H1 (cell line): ENCODE results near the gene IL17REL. TPM values are rescaled to one million over a fixed set of nuclear protein-coding genes. Genes with fewer than 3 reads are reported as not detected.

ENCODE experiments used
- CTCF ChIA-PET: fragments of 300-600 bp; sonication (Branson Sonifier 250); formaldehyde crosslinking; loops from one replicate; lab custom pipeline; 2021; ENCODE audit not compliant: partially characterized antibody; lab: Charles Lee
- POLR2A ChIA-PET: fragments of 300-600 bp; sonication (Branson Sonifier 250); formaldehyde crosslinking; loops from one replicate; lab custom pipeline; 2021; ENCODE audit warnings: inconsistent platforms; ENCODE audit not compliant: partially characterized antibody; lab: Charles Lee
- DNase-seq, 2 experiments: peaks; one replicate each; pipeline versions ENCODE4 v3.0.0 to v3.0.0-alpha.2; 2010 to 2022; ENCODE audit warnings: low spot score in 2 of 2, low read depth in 1 of 2, mixed read lengths in 1 of 2
- FAIRE-seq: peaks from 2 replicates; lab custom pipeline; 2011; peaks lifted over from hg19 to GRCh38; lab: Jason Lieb, UNC
- H2AFZ ChIP-seq: 2 replicates; pipeline ENCODE4 v1.8.1; 2012; ENCODE audit warnings: low read length, inconsistent platforms
- H2AK5ac ChIP-seq: 2 replicates; pipeline ENCODE4 v1.6.1; 2013; ENCODE audit warnings: low read depth, low read length
- H2BK120ac ChIP-seq: replicated peaks from 2 replicates; pipeline ENCODE3; 2013; ENCODE audit warnings: low read depth, low read length, inconsistent platforms
- H2BK12ac ChIP-seq: 2 replicates; pipeline ENCODE4 v1.6.1; 2013; ENCODE audit warnings: low read depth, low read length
- H2BK15ac ChIP-seq: 2 replicates; pipeline ENCODE4 v1.6.1; 2013; ENCODE audit warnings: low read length
- H2BK20ac ChIP-seq: 2 replicates; pipeline ENCODE4 v1.6.1; 2013; ENCODE audit warnings: low read length
- H2BK5ac ChIP-seq: 2 replicates; pipeline ENCODE4 v1.6.1; 2013; ENCODE audit warnings: low read depth, low read length
- H3K14ac ChIP-seq: 2 replicates; pipeline ENCODE4 v1.6.1; 2013; ENCODE audit warnings: inconsistent platforms; ENCODE audit not compliant: insufficient read length
- H3K18ac ChIP-seq: 2 replicates; pipeline ENCODE4 v1.6.1; 2013; ENCODE audit warnings: low read length; ENCODE audit errors: extremely low read depth
- H3K23ac ChIP-seq: 2 replicates; pipeline ENCODE4 v1.6.1; 2013; ENCODE audit warnings: inconsistent platforms; ENCODE audit not compliant: insufficient read length
- H3K23me2 ChIP-seq: 2 replicates; pipeline ENCODE4 v1.6.1; 2013; ENCODE audit warnings: low read depth, low read length
- H3K27ac ChIP-seq: 2 replicates; pipeline ENCODE4 v1.6.1; 2011; ENCODE audit warnings: low read depth, low read length, inconsistent platforms
- H3K27me3 ChIP-seq, 4 experiments: replicated peaks in 1 of 4; 1 replicate in 1 of 4; 2 replicates in 3 of 4; pipeline versions ENCODE4 v1.6.1 to v1.8.1; 2011 to 2013; ENCODE audit warnings: low read length in 3 of 4, mild to moderate bottlenecking in 3 of 4, inconsistent platforms in 2 of 4, mixed read lengths in 2 of 4, moderate library complexity in 1 of 4; ENCODE audit not compliant: control insufficient read depth in 3 of 4, insufficient read depth in 3 of 4; ENCODE audit errors: extremely low read depth in 1 of 4
- H3K36me3 ChIP-seq, 4 experiments: 2 replicates each; pipeline versions ENCODE4 v1.6.1 to v1.8.1; 2011 to 2013; ENCODE audit warnings: mild to moderate bottlenecking in 4 of 4, low read length in 3 of 4, moderate library complexity in 2 of 4, control low read depth in 1 of 4, inconsistent platforms in 1 of 4; ENCODE audit not compliant: insufficient read depth in 4 of 4, control insufficient read depth in 2 of 4
- H3K4ac ChIP-seq: replicated peaks from 2 replicates; pipeline ENCODE3; 2013; ENCODE audit warnings: low read length, low read depth, mixed read lengths, inconsistent platforms; ENCODE audit not compliant: insufficient read length
- H3K4me1 ChIP-seq, 4 experiments: replicated peaks in 1 of 4; 1 replicate in 1 of 4; 2 replicates in 3 of 4; pipeline versions ENCODE4 v1.6.1 to v1.8.1; 2011 to 2013; ENCODE audit warnings: low read length in 3 of 4, inconsistent platforms in 2 of 4, mixed read lengths in 1 of 4; ENCODE audit not compliant: insufficient read depth in 4 of 4, control insufficient read depth in 3 of 4
- H3K4me2 ChIP-seq, 2 experiments: 2 replicates each; pipeline versions ENCODE4 v1.6.1 to v1.8.1; 2011 to 2013; ENCODE audit warnings: low read depth in 2 of 2, low read length in 2 of 2, control low read depth in 1 of 2, inconsistent platforms in 1 of 2, mild to moderate bottlenecking in 1 of 2; ENCODE audit not compliant: insufficient read depth in 1 of 2
- H3K4me3 ChIP-seq, 4 experiments: fragments of 200-600, 300-600 bp in 1 of 4; sonication (generic), shearing (Covaris generic), sonication (Bioruptor Twin) in 1 of 4; 2 replicates each; pipeline versions ENCODE4 v1.5.1 to v1.8.1; 2011 to 2016; ENCODE audit warnings: low read length in 4 of 4, low read depth in 3 of 4, control low read depth in 2 of 4, inconsistent platforms in 2 of 4, mild to moderate bottlenecking in 2 of 4, mixed read lengths in 1 of 4, moderate library complexity in 1 of 4; ENCODE audit not compliant: insufficient read depth in 2 of 4; ENCODE audit errors: extremely low read depth in 1 of 4
- H3K56ac ChIP-seq: replicated peaks from 2 replicates; pipeline ENCODE3; 2013; ENCODE audit warnings: low read depth, mild to moderate bottlenecking, mixed read lengths, low read length, inconsistent platforms; ENCODE audit not compliant: insufficient read length
- H3K79me1 ChIP-seq: 2 replicates; pipeline ENCODE4 v1.6.1; 2013; ENCODE audit warnings: low read depth, low read length, control low read depth
- H3K79me2 ChIP-seq, 2 experiments: 2 replicates each; pipeline versions ENCODE4 v1.6.1 to v1.8.1; 2012 to 2013; ENCODE audit warnings: low read length in 2 of 2, mild to moderate bottlenecking in 2 of 2, inconsistent platforms in 1 of 2; ENCODE audit not compliant: insufficient read depth in 2 of 2, control insufficient read depth in 1 of 2
- H3K9ac ChIP-seq, 4 experiments: replicated peaks in 1 of 4; 1 replicate in 1 of 4; 2 replicates in 3 of 4; pipeline versions ENCODE4 v1.6.1 to v1.8.1; 2011 to 2013; ENCODE audit warnings: low read depth in 3 of 4, low read length in 3 of 4, control low read depth in 2 of 4, mild to moderate bottlenecking in 2 of 4, moderate library complexity in 2 of 4, inconsistent platforms in 1 of 4; ENCODE audit errors: extremely low read depth in 1 of 4
- H3K9me3 ChIP-seq, 2 experiments: 2 replicates each; pipeline versions ENCODE4 v1.6.1 to v1.8.1; 2012 to 2013; ENCODE audit warnings: mild to moderate bottlenecking in 2 of 2, moderate library complexity in 2 of 2, control low read depth in 1 of 2, inconsistent platforms in 1 of 2, low read depth in 1 of 2, low read length in 1 of 2, mixed read lengths in 1 of 2; ENCODE audit not compliant: insufficient read depth in 2 of 2
- H4K20me1 ChIP-seq, 2 experiments: replicated peaks in 1 of 2; 2 replicates each; pipeline versions ENCODE3 to v1.8.1; 2011 to 2013; ENCODE audit warnings: inconsistent platforms in 2 of 2, low read length in 2 of 2, mild to moderate bottlenecking in 1 of 2; ENCODE audit not compliant: insufficient read depth in 2 of 2, control insufficient read depth in 1 of 2
- H4K5ac ChIP-seq: 2 replicates; pipeline ENCODE4 v1.6.1; 2013; ENCODE audit warnings: low read length, low read depth, mixed read lengths, inconsistent platforms; ENCODE audit not compliant: insufficient read length
- H4K8ac ChIP-seq: 2 replicates; pipeline ENCODE4 v1.8.0; 2013; ENCODE audit warnings: mild to moderate bottlenecking, moderate library complexity, low read length, inconsistent platforms; ENCODE audit not compliant: insufficient read depth; ENCODE audit errors: extremely low read depth
- H4K91ac ChIP-seq: replicated peaks from 2 replicates; pipeline ENCODE3; 2013; ENCODE audit warnings: low read length, mixed read lengths, inconsistent platforms; ENCODE audit not compliant: insufficient read length
- ASH2L ChIP-seq: fragments of 200-600, 300-600 bp; sonication (generic); IDR thresholded peaks from one replicate; pipeline ENCODE4 v1.7.1; 2017; ENCODE audit warnings: low read length
- ATF3 ChIP-seq: IDR thresholded peaks from 2 replicates; pipeline ENCODE4 v1.6.1; 2011; ENCODE audit warnings: low read depth, mild to moderate bottlenecking, low read length; ENCODE audit not compliant: insufficient read depth
- BRCA1 ChIP-seq: IDR thresholded peaks from 2 replicates; pipeline ENCODE4 v1.6.1; 2012; ENCODE audit warnings: low read depth, low read length, improper control_type of control experiment
- CREB1 ChIP-seq: IDR thresholded peaks from 2 replicates; pipeline ENCODE4 v1.6.1; 2012; ENCODE audit warnings: inconsistent platforms
- EP300 ChIP-seq, 2 experiments: IDR thresholded peaks; 1 replicate in 1 of 2; 2 replicates in 1 of 2; pipeline ENCODE4 v1.6.1; 2011 to 2012; ENCODE audit warnings: low read depth in 2 of 2, low read length in 2 of 2, mild to moderate bottlenecking in 2 of 2, borderline replicate concordance in 1 of 2, inconsistent platforms in 1 of 2, moderate library complexity in 1 of 2
- MAFK ChIP-seq: IDR thresholded peaks from 2 replicates; pipeline ENCODE4 v1.6.1; 2012; ENCODE audit warnings: low read depth, mild to moderate bottlenecking, improper control_type of control experiment, low read length
- NANOG ChIP-seq: IDR thresholded peaks from 2 replicates; pipeline ENCODE4 v1.6.1; 2011; ENCODE audit warnings: low read length, low read depth, mild to moderate bottlenecking, inconsistent platforms; ENCODE audit not compliant: insufficient read depth, poor library complexity, severe bottlenecking
- POU5F1 ChIP-seq: IDR thresholded peaks from 2 replicates; pipeline ENCODE4 v1.6.1; 2011; ENCODE audit warnings: low read depth, mild to moderate bottlenecking, low read length, moderate library complexity
- RAD21 ChIP-seq, 2 experiments: IDR thresholded peaks in 1 of 2; conservative IDR thresholded peaks in 1 of 2; 2 replicates each; pipeline ENCODE4 v1.6.1; 2011; ENCODE audit warnings: low read depth in 2 of 2, low read length in 2 of 2, improper control_type of control experiment in 1 of 2, inconsistent platforms in 1 of 2, mild to moderate bottlenecking in 1 of 2, moderate library complexity in 1 of 2
- TAF7 ChIP-seq: optimal IDR thresholded peaks from 2 replicates; pipeline ENCODE3; 2011; ENCODE audit warnings: low read depth, mild to moderate bottlenecking, inconsistent platforms, low read length, moderate library complexity, borderline replicate concordance
- ZNF274 ChIP-seq: IDR thresholded peaks from 2 replicates; pipeline ENCODE4 v1.7.0; 2012; ENCODE audit warnings: low read length, borderline replicate concordance; ENCODE audit errors: extremely low read depth
- WGBS, 2 experiments: shearing (Covaris generic) in 1 of 2; methylation state at CpG; one replicate each; pipeline versions ENCODE4 v1.1.6 to v1.1.7; 2013 to 2015; ENCODE audit warnings: low lambda C conversion rate in 2 of 2, mixed read lengths in 2 of 2, inconsistent platforms in 1 of 2, low coverage in 1 of 2, missing lambda C conversion rate in 1 of 2; ENCODE audit not compliant: insufficient replicate concordance in 2 of 2, insufficient coverage in 1 of 2, insufficient read length in 1 of 2; ENCODE audit errors: extremely low coverage in 1 of 2, missing lambda C conversion rate in 1 of 2; 5-methylcytosine and 5-hydroxymethylcytosine counted together
- polyA plus RNA-seq, 7 experiments: library from polyadenylated mRNA; depleted of rRNA in 3 of 7; stranded (reverse) in 5 of 7; unstranded in 2 of 7; fragments of >200 nt in 5 of 7; fragments of 200-250 nt in 2 of 7; gene quantifications; 1 replicate in 5 of 7; 2 replicates in 1 of 7; 4 replicates in 1 of 7; pipeline versions ENCODE4 v1.2.1 to v1.2.3, GENCODE V29; 2011 to 2013; ENCODE audit warnings: missing spikeins in 2 of 7, mixed read lengths in 2 of 7
- total RNA-seq: library from RNA; stranded (reverse); fragmentation: NEBNext Ultra II Directional; extraction: Animal tissue kit (Norgen Biotek cat#: 25700); gene quantifications from 2 replicates; pipeline ENCODE4 v1.2.1, GENCODE V29; 2021

IL17REL gene
- total and polyA plus RNA-seq, 2 of the 8 experiments (the other 6 are each of a cell fraction or from before 2014, with no cell fraction given) = 0.15 to 0.20 TPM

GRCh38 chr22:50018608-50019285 is 6.2 kb upstream of the IL17REL start:
- H3K4me3 ChIP-seq = no peak overlapping the region
- H3K4me1 ChIP-seq = peaks cover 0 to 11% (median 5%) of the 10 kb centered on the region in 4 experiments; a peak in 5 of 7 replicates
- H2BK12ac ChIP-seq = no peak overlapping the region
- H4K20me1 ChIP-seq = peaks cover 0 to 3% of the 10 kb centered on the region in 2 experiments
- no peak overlapping the region for H3K9ac ChIP-seq
- peaks cover 18 to 26% (median 22%) of the 10 kb centered on the region in 4 experiments for H3K27me3 ChIP-seq
- ChIA-PET CTCF (interaction anchor here (1.1 to 2.5 kb wide), 4 partner anchors 18 to 251 kb away, joined by 4 to 10 read pairs (median 5); no protein-coding TSS in a partner anchor), POLR2A (interaction anchor here (1.7 kb wide), 1 partner anchor 11 kb away, joined by 4 read pairs; no protein-coding TSS in a partner anchor)
- peaks cover 7% of the 10 kb centered on the region; the same call in 1 of the 2 replicates for H3K23me2 ChIP-seq
- H4K8ac ChIP-seq = no peak overlapping the region
- no peak overlapping the region for H2BK20ac ChIP-seq
- H3K23ac ChIP-seq = no peak overlapping the region
- H2BK5ac ChIP-seq = no peak overlapping the region
- no peak overlapping the region for H2AK5ac ChIP-seq
- WGBS, 2 experiments = 86% methylated on average over 11 of the region's 11 CpGs; no CpG with 5 or more reads in 1 of the 2 experiments
- no peaks in the 10 kb centered on the region; a peak in 1 of 8 replicates for H3K36me3 ChIP-seq
- no peak overlapping the region for H2BK15ac ChIP-seq
- H2BK120ac ChIP-seq = no peak overlapping the region
- FAIRE-seq (no peak), DNase-seq (no peak)
- H3K14ac ChIP-seq = no peak overlapping the region
- peaks cover 0 to 12% of the 10 kb centered on the region in 2 experiments; a peak in 2 of 4 replicates for H3K9me3 ChIP-seq
- H3K4ac ChIP-seq = no peak overlapping the region
- H4K91ac ChIP-seq = no peak overlapping the region
- no peak overlapping the region for H2AFZ ChIP-seq
- H3K79me1 ChIP-seq = no peaks in the 10 kb centered on the region; the same call in 1 of the 2 replicates
- no peak overlapping the region for H3K27ac ChIP-seq
- no peak overlapping the region for H3K18ac ChIP-seq
- no peak overlapping the region for H3K4me2 ChIP-seq
- H3K79me2 ChIP-seq = no peaks in the 10 kb centered on the region
- no peak overlapping the region for H4K5ac ChIP-seq
- H3K56ac ChIP-seq = no peak overlapping the region
- TF ChIP-seq BRCA1 (no peak), ATF3 (no peak), EP300 (IDR thresholded peaks at IDR 0.05; ENCODE audit: borderline replicate concordance in 1 of 2, low read depth in 2 of 2, low read length in 2 of 2) (no peak), RAD21 (IDR thresholded peaks at IDR 0.05 in 1 of 2, conservative IDR thresholded peaks at IDR 0.05 in 1 of 2; ENCODE audit: low read depth in 2 of 2, low read length in 2 of 2) (no peak), TAF7 (no peak), NANOG (no peak), CREB1 (no peak), MAFK (no peak), POU5F1 (no peak), ZNF274 (no peak), ASH2L (no peak)
